Measurements from ENCODE around the gene DDAH2. TPM values are rescaled to one million over a fixed set of nuclear protein-coding genes. Genes with fewer than 3 reads are reported as not detected.

Gene DDAH2
- 100 to 1,000 TPM in 3 of 4 donors, 10 to 100 TPM in 1; 65.7 to 124 (median 106) TPM for total RNA-seq

GRCh38 chr6:31728767-31729514 lies at the start of gene DDAH2:
TSS of gene DDAH2 (minus strand) at chr6:31729299. CDS start at chr6:31729161, 138 bp downstream.
- TF ChIP-seq CTCF (IDR thresholded peaks at IDR 0.05) (no peak), POLR2A (IDR thresholded peaks at IDR 0.05) (no peak)
- intact Hi-C loops (cut with DNase I; ENCODE audit: low total_unique reads): no loop called here
- peak; percentile 82 to 91 for DNase-seq (ENCODE audit: low spot score in 2 of 2)
- 11 to 19% methylated on average over 36 of the region's 36 CpGs for WGBS, 2 donors
- H3K4me3 ChIP-seq (ENCODE audit: low read depth, poor library complexity, severe bottlenecking): peak within 1 kb of the TSS; percentile 93

DNA sequence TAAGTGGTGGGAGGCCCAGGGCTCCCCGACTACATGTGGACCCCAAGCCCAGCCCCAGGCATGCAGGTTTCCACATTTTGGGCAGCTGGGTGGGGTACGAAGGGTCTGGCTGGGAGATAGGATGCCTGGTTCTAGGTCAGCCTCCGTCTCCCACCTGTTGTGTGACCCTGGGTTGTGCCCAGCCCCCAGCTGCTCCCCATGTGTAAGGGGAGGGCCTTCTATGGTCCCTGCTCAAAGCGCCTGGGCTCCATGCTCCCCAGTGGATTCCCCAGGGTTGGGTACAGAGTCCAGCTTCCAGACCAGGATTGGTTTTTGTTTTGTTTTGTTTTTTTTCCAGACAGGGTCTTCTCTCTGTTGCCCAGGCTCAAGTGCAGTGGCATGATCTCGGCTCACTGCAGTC lies 49.1 kb upstream of the DDAH2 start:
- TF ChIP-seq POLR2A (IDR thresholded peaks at IDR 0.05) (no peak), CTCF (IDR thresholded peaks at IDR 0.05) (no peak)
- intact Hi-C loops (cut with DNase I; ENCODE audit: low total_unique reads): no loop called here
- no peak overlapping the region for H3K4me3 ChIP-seq (ENCODE audit: low read depth, poor library complexity, severe bottlenecking)
- 96% methylated on average over 5 of the region's 5 CpGs for WGBS, 2 donors
- no peak for DNase-seq (ENCODE audit: low spot score in 2 of 2)

GRCh38 chr6:31777667-31778050 lies 48.6 kb upstream of the DDAH2 start:
- intact Hi-C loops (cut with DNase I; ENCODE audit: low total_unique reads): no loop called here
- no peak for DNase-seq (ENCODE audit: low spot score in 2 of 2)
- H3K4me3 ChIP-seq (ENCODE audit: low read depth, poor library complexity, severe bottlenecking): no peak overlapping the region
- 83% methylated on average over 5 of the region's 5 CpGs for WGBS, 2 donors
- TF ChIP-seq POLR2A (IDR thresholded peaks at IDR 0.05) (no peak), CTCF (IDR thresholded peaks at IDR 0.05) (no peak)

DNA sequence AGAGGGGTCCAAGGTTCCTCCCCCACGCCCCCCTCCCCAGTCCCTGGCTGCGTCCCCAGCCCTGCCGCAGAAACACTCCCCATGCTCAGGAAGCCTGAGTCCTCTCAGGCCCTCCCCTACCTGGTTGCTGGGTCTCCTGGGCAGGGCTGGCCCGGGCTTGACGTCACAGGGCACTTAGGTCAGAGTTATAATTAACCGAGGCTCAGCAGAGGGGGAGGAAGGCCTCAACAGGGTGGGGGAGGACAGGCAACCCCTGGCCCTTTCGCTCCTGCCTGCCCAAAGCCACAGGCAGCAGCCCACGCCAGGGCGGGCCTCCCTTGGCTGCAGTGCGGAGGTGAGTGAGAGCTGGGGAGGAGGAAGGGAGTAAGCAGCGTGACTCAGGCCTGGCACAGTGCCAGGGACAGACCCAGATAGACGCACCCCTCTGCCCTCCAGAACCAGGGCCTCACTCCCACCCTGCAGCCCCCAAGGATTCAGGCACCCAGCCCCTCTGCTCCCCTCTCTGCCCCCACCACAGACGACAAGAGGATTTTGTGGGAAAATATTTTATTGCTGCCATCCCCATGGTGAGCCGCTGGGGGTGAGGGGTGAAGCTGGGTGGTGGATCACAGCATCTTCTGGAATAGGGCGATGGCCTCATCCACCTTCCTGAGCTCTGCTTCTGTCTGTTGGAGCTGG lies 48.0 kb upstream of the DDAH2 start, which contains the start of gene VWA7:
Gene VWA7, minus strand, starts transcription at position 340 of the 678 bp plus-strand sequence. CDS start 549 bp downstream, outside the sequence.
- WGBS, 2 donors: 11 to 13% methylated on average over 13 to 15 of the region's 15 CpGs
- H3K4me3 ChIP-seq (ENCODE audit: low read depth, poor library complexity, severe bottlenecking): no peak within 1 kb of the TSS
- TF ChIP-seq POLR2A (IDR thresholded peaks at IDR 0.05): no peak
- TF ChIP-seq CTCF (IDR thresholded peaks at IDR 0.05): peak in 1 of 3 donors; percentile 59
- intact Hi-C loops (cut with DNase I; ENCODE audit: low total_unique reads): no loop called here
- peak; percentile 52 to 91 for DNase-seq (ENCODE audit: low spot score in 2 of 2)

DNA sequence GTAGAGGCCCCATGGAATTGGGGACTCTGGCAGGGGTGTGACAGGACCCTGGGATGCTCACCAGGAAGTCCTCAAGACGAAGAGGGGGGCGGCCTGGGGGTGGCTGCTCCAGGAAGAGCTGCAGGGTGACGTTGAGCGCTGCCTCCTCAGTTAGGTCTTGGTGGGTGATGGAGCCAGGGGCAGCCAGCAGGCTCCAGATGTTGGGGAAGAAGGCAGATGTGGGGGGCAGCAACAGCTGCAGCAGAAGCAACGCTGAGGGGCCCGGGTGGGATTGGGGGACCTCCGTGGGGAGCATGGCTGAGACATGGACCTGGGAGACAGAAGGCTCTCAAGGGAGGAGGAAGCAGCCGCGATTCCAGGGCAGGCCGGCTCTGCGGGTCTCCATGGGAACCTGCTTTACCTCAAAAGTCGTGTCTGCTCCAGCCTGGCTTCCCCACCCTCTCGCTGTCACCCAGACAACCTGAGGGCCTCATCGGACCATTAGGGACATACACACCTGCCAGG lies 47.4 kb upstream of the DDAH2 start:
- intact Hi-C loops (cut with DNase I; ENCODE audit: low total_unique reads): no loop called here
- DNase-seq (ENCODE audit: low spot score in 2 of 2): no peak

More for the DNA sequence above, 47.4 kb upstream of the DDAH2 start:
- no peak for TF ChIP-seq POLR2A (IDR thresholded peaks at IDR 0.05)
- TF ChIP-seq CTCF (IDR thresholded peaks at IDR 0.05): no peak
- H3K4me3 ChIP-seq (ENCODE audit: low read depth, poor library complexity, severe bottlenecking): no peak overlapping the region
- WGBS, 2 donors: 32 to 38% methylated on average over 14 of the region's 14 CpGs
